Keratinocyte (primary cell): ENCODE data around the gene ABCC9.

ENCODE experiments used
- EZH2 ChIP-seq: IDR thresholded peaks from one replicate; pipeline ENCODE4 v1.6.1; 2012; ENCODE audit warnings: inconsistent platforms, mild to moderate bottlenecking, low read length, moderate library complexity
- TF ChIP-seq, protein P1 (sequence below), 3 experiments: IDR thresholded peaks in 1 of 3; conservative IDR thresholded peaks in 1 of 3; optimal IDR thresholded peaks in 1 of 3; 2 replicates in 2 of 3; 3 replicates in 1 of 3; pipeline versions ENCODE3 to v1.5.1; 2011; ENCODE audit warnings: low read length in 3 of 3, mild to moderate bottlenecking in 3 of 3, moderate library complexity in 2 of 3, control low read depth in 1 of 3, inconsistent platforms in 1 of 3; ENCODE audit not compliant: insufficient read depth in 2 of 3; ENCODE audit errors: extremely low read depth in 1 of 3

DNA sequence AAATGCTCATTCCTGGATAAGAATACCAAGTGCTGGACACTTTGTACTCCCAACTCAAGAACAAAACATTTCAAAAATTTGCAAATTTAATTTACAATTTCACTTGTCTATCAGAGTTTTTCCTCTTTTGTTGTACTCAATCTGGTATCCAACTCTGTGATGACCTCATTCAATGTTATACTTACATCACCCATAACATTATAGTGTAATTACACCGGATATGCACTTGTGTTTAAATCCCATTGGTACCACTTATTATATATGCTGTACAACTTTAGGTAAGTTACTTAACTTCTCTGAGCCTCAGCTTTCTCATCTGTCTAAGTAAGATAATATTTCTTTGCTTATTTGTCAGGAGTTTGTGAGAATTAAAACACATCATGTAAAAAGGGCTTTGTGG is 90.1 kb downstream of the ABCC9 start:
- TF ChIP-seq, protein P1, sequence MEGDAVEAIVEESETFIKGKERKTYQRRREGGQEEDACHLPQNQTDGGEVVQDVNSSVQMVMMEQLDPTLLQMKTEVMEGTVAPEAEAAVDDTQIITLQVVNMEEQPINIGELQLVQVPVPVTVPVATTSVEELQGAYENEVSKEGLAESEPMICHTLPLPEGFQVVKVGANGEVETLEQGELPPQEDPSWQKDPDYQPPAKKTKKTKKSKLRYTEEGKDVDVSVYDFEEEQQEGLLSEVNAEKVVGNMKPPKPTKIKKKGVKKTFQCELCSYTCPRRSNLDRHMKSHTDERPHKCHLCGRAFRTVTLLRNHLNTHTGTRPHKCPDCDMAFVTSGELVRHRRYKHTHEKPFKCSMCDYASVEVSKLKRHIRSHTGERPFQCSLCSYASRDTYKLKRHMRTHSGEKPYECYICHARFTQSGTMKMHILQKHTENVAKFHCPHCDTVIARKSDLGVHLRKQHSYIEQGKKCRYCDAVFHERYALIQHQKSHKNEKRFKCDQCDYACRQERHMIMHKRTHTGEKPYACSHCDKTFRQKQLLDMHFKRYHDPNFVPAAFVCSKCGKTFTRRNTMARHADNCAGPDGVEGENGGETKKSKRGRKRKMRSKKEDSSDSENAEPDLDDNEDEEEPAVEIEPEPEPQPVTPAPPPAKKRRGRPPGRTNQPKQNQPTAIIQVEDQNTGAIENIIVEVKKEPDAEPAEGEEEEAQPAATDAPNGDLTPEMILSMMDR (optimal IDR thresholded peaks at IDR 0.05 in 1 of 3, IDR thresholded peaks at IDR 0.05 in 1 of 3, conservative IDR thresholded peaks at IDR 0.05 in 1 of 3; ENCODE audit: extremely low read depth in 1 of 3, insufficient read depth in 2 of 3, low read length in 3 of 3) = no peak
- no peak for TF ChIP-seq EZH2
